Epithelial cell of proximal tubule (primary cell): ENCODE results near the gene ZNF646. TPM values are rescaled to one million over a fixed set of nuclear protein-coding genes. Genes with fewer than 3 reads are reported as not detected.

Experiments
- DNase-seq: peaks from one replicate; pipeline ENCODE4 v3.0.0-alpha.2; 2011; ENCODE audit warnings: low read depth
- H3K4me3 ChIP-seq: 2 replicates; pipeline ENCODE4 v1.5.1; 2011; ENCODE audit warnings: low read depth, mild to moderate bottlenecking, low read length
- total RNA-seq: library from RNA; depleted of rRNA; stranded (reverse); fragments of >200 nt; gene quantifications from 2 replicates; pipeline ENCODE4 v1.2.3, GENCODE V29; 2015
- TF ChIP-seq, protein P1 (sequence below): conservative IDR thresholded peaks from 2 replicates; pipeline ENCODE4 v1.5.1; 2012; ENCODE audit warnings: low read depth, mild to moderate bottlenecking, low read length

The ZNF646 gene
- total RNA-seq, 1 donor from 2014 or later: 13.5 TPM

DNA sequence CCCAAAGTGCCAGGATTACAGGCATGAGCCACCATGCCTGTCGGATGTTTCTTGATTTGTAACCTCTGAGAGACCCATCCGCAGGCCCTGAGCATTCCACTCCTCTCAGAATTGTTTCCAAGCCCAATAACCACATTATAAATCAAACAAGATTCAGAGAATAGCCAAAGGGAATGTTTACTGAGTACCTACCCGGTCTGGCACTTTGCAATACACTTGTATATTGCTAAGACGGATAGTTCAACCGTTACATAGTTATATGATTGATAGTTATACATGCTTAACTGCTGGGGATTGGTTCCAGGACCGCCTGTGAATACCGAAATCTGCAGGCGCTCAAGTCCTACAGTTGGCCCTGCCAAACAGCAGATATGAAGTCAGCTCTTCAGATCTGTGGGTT, 40.2 kb downstream of the ZNF646 start:
- no peak overlapping the region for H3K4me3 ChIP-seq
- TF ChIP-seq, protein P1, sequence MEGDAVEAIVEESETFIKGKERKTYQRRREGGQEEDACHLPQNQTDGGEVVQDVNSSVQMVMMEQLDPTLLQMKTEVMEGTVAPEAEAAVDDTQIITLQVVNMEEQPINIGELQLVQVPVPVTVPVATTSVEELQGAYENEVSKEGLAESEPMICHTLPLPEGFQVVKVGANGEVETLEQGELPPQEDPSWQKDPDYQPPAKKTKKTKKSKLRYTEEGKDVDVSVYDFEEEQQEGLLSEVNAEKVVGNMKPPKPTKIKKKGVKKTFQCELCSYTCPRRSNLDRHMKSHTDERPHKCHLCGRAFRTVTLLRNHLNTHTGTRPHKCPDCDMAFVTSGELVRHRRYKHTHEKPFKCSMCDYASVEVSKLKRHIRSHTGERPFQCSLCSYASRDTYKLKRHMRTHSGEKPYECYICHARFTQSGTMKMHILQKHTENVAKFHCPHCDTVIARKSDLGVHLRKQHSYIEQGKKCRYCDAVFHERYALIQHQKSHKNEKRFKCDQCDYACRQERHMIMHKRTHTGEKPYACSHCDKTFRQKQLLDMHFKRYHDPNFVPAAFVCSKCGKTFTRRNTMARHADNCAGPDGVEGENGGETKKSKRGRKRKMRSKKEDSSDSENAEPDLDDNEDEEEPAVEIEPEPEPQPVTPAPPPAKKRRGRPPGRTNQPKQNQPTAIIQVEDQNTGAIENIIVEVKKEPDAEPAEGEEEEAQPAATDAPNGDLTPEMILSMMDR: no peak
- DNase-seq: no peak

DNA sequence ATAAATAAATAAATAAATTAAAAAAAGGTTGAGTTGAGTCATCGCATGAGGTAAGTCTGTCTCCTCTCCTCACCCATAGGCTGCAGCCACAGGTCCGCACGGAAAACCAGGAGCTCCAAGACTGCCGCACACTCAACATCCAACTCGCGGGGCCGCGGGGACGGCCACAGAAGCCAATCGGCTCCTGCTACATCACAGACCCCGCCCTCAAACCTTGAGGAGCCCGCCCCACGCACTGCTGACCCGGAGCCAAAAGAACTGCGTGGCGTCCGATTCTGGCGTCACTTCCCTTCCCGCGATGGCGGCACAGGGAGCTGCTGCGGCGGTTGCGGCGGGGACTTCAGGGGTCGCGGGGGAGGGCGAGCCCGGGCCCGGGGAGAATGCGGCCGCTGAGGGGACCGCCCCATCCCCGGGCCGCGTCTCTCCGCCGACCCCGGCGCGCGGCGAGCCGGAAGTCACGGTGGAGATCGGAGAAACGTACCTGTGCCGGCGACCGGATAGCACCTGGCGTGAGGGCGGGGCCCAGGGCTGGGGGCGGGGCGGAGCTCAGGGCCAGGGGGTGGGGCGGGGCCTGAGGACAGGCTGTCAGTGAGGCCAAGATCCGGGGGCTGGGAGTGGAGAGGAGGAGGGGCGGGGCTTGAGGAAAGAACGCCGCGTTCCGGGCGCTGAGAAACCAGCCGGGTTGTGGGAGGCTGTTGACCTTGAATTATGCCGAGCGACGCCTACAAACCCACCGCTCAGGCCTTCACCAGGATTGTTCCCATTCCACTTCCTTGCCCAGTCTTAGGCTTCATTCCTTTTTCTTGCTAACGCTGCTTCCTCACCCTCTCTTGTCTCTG, 43.4 kb downstream of the ZNF646 start, which contains the start of gene KAT8:
KAT8 (plus strand) TSS at position 281 of the 839 bp plus-strand sequence; CDS start at position 299, 18 bp downstream.
- DNase-seq: peak; percentile 87
- H3K4me3 ChIP-seq: peak within 1 kb of the TSS; percentile 82
- TF ChIP-seq, protein P1: no peak

DNA sequence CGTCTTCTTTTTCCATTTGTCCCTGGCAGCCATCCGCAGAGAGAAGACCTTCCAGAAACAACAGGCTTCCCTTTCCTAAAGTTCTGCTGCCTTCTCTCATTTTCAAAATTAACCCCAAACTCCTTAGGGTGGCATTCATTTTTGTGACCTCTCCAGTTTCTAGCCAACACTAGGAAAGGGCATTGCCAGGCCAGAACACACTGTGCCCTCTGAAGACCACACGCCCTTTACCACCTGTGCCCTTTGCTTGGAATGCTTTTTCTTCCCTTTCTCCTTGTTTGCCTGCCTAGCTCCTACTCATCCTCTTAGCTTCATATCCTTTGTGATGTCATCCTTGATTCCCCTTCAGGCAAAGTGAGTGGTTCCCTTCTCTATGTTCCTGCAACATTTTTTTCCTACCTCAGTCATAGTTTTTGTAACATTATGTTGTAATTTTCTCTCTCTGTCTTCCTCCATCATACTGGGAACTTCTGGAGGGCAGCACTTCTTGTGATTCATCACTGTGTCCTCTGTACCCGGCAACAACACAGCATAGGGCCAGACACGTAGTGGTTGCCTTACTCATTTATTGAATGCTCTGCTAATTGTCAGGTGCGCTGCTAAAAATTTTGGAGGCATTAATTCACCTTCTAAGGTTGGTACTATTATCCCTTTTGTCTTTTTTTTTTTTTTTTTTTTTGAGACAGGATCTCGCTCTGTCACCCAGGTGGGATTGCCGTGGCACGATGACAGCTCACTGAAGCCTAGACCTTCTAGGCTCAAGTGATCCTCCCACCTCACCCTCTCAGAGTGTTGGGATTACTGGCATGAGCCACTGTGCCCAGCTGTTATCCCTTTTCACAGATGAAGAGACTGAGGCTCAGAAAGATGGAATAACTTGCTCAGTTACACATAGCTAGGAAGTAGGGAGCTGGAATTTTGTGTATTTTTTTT, 44.3 kb downstream of the ZNF646 start:
- DNase-seq: no peak
- TF ChIP-seq, protein P1: no peak
- peak overlapping the region; percentile 82 for H3K4me3 ChIP-seq

DNA sequence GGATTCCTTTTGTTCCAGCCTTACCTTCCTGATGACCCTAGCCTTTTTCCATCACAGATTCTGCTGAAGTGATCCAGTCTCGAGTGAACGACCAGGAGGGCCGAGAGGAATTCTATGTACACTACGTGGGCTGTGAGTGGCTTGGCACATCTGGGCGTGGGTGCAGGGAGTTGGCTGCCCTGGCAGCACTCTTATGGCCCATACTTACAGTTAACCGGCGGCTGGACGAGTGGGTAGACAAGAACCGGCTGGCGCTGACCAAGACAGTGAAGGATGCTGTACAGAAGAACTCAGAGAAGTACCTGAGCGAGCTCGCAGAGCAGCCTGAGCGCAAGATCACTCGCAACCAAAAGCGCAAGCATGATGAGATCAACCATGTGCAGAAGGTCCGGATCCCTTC, 45.9 kb downstream of the ZNF646 start:
- no peak overlapping the region for H3K4me3 ChIP-seq
- TF ChIP-seq, protein P1: no peak
- no peak for DNase-seq

DNA sequence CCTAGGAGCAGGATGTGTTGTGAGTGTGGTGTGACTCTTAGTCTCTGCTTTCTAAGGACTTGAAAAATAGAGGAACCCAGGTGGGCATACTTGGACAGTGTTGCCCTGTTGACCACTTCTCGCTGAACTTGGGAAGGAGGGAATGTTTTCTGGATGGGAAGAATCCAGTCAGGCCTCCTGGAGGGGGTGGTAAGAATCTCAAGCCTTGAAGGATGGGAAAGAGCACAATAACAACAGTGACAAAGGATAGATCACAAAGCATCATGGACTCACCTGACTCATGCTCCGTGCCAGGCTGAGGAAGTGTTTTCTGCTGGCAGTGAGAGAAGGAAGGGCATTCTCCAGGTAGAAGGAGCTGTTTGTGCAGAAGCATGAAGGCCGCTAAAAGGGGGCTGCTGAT, 51.6 kb downstream of the ZNF646 start:
- TF ChIP-seq, protein P1: no peak
- no peak for DNase-seq
- H3K4me3 ChIP-seq: no peak overlapping the region

DNA sequence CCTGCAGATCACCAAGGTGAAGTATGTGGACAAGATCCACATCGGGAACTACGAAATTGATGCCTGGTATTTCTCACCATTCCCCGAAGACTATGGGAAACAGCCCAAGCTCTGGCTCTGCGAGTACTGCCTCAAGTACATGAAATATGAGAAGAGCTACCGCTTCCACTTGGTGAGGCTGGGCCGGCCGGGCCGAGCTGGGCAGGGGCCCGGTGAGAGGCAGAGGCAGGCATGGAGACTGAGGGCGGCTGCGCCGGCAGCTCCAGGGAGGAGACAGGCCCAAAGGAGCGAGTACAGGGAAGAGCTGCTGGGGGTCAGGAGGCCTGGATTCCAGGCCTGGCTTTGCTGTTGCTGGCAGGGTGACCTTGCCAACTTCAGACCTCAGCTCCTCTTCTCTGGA, 53.0 kb downstream of the ZNF646 start:
- TF ChIP-seq, protein P1: no peak
- no peak overlapping the region for H3K4me3 ChIP-seq
- no peak for DNase-seq
